HepG2 (cell line): Measurements from ENCODE around the gene AKT3. TPM values are rescaled to one million over a fixed set of nuclear protein-coding genes. Genes with fewer than 3 reads are reported as not detected.

Source experiments
- ATAC-seq: fragments of 200-7000 bp; cut with Tn5 transposase; 3 replicates; pipeline ENCODE4 v1.9.1; 2020; ENCODE audit warnings: mild to moderate bottlenecking, moderate library complexity
- BruUV-seq: library from RNA; stranded (reverse); fragments of 400-500 nt; replicated peaks from 2 replicates; lab custom pipeline; 2021; lab: Mats Ljungman, UMichigan
- CTCF ChIA-PET: fragments of 300-600 bp; formaldehyde crosslinking; extraction: SDS; loops from one replicate; lab custom pipeline; 2021; ENCODE audit warnings: low total read pairs, inconsistent platforms, low intra/inter-chr PET ratio; lab: Yijun Ruan, JAX
- POLR2A ChIA-PET: fragments of 350-600 bp; sonication (Branson Sonifier 250); formaldehyde crosslinking; loops from one replicate; lab custom pipeline; 2020; ENCODE audit warnings: antibody characterized with exemption, inconsistent platforms; lab: Yijun Ruan, JAX
- DNase-seq: peaks from one replicate; pipeline ENCODE4 v3.0.0-alpha.2; 2015; ENCODE audit warnings: low spot score
- FAIRE-seq: peaks from 3 replicates; lab custom pipeline; 2011; peaks lifted over from hg19 to GRCh38; lab: Jason Lieb, UNC
- H2AFZ ChIP-seq: one replicate; pipeline ENCODE4 v1.6.1; 2011; ENCODE audit warnings: low read length, inconsistent platforms
- H3K27ac ChIP-seq: fragments of 300-600 bp; 3 replicates; pipeline ENCODE4 v1.8.0; 2011; ENCODE audit warnings: mixed run types, mild to moderate bottlenecking, mixed read lengths, low read length, inconsistent platforms; ENCODE audit not compliant: insufficient read depth; ENCODE audit errors: extremely low read length
- H3K27me3 ChIP-seq, 2 experiments: fragments of 200-600 bp in 1 of 2; 2 replicates in 1 of 2; 3 replicates in 1 of 2; pipeline versions ENCODE4 v1.6.0 to v1.8.0; 2011; ENCODE audit warnings: low read length in 2 of 2, mild to moderate bottlenecking in 2 of 2, moderate library complexity in 2 of 2, inconsistent platforms in 1 of 2; ENCODE audit not compliant: insufficient read depth in 2 of 2, control insufficient read depth in 1 of 2
- H3K36me3 ChIP-seq, 2 experiments: fragments of 200-600 bp in 1 of 2; replicated peaks in 1 of 2; 2 replicates in 1 of 2; 3 replicates in 1 of 2; pipeline versions ENCODE4 v1.5.1 to v1.8.0; 2011; ENCODE audit warnings: low read length in 2 of 2, inconsistent platforms in 1 of 2; ENCODE audit not compliant: insufficient read depth in 2 of 2, control insufficient read depth in 1 of 2
- H3K4me1 ChIP-seq: 2 replicates; pipeline ENCODE4 v1.5.1; 2012; ENCODE audit warnings: low read length, inconsistent platforms; ENCODE audit not compliant: insufficient read depth
- H3K4me2 ChIP-seq: 2 replicates; pipeline ENCODE4 v1.6.0; 2011; ENCODE audit warnings: low read depth, low read length, inconsistent platforms
- H3K4me3 ChIP-seq, 3 experiments: fragments of 200-600 bp in 1 of 3; sonication (generic), shearing (Covaris generic) in 1 of 3; replicated peaks in 1 of 3; 2 replicates each; pipeline ENCODE4 v1.5.1; 2011 to 2016; ENCODE audit warnings: low read length in 3 of 3, inconsistent platforms in 2 of 3, low read depth in 2 of 3, mild to moderate bottlenecking in 2 of 3, control low read depth in 1 of 3, mixed read lengths in 1 of 3; ENCODE audit not compliant: insufficient read depth in 1 of 3
- H3K79me2 ChIP-seq: one replicate; pipeline ENCODE4 v1.6.1; 2011; ENCODE audit warnings: low read length, inconsistent platforms; ENCODE audit not compliant: insufficient read depth
- H3K9ac ChIP-seq: 2 replicates; pipeline ENCODE4 v1.6.0; 2011; ENCODE audit warnings: mild to moderate bottlenecking, low read depth, low read length, inconsistent platforms; ENCODE audit not compliant: insufficient read depth
- H3K9me3 ChIP-seq: 2 replicates; pipeline ENCODE4 v1.5.1; 2012; ENCODE audit warnings: mild to moderate bottlenecking, low read length
- H4K20me1 ChIP-seq: 2 replicates; pipeline ENCODE4 v1.6.0; 2011; ENCODE audit warnings: inconsistent platforms, mild to moderate bottlenecking, low read length, moderate library complexity; ENCODE audit not compliant: insufficient read depth
- DDIT3 ChIP-seq: sonication (generic); formaldehyde crosslinking; IDR thresholded peaks from 2 replicates; pipeline ENCODE4 v1.4.0; 2020; ENCODE audit warnings: mild to moderate bottlenecking, missing genetic modification reagents
- HNRNPK ChIP-seq: fragments of 200-400 bp; formaldehyde crosslinking; IDR thresholded peaks from 2 replicates; pipeline ENCODE4 v1.6.1; 2018; ENCODE audit warnings: low read length, low read depth, moderate library complexity, mild to moderate bottlenecking; ENCODE audit not compliant: poor library complexity, severe bottlenecking
- IRF1 ChIP-seq: sonication (generic); formaldehyde crosslinking; IDR thresholded peaks from 2 replicates; pipeline ENCODE4 v1.4.0; 2020; ENCODE audit warnings: low read depth, mild to moderate bottlenecking, missing genetic modification reagents
- IRF2 ChIP-seq: IDR thresholded peaks from 2 replicates; pipeline ENCODE4 v1.6.1; 2018; ENCODE audit warnings: missing genetic modification reagents, missing compliant biosample characterization
- JARID2 ChIP-seq: sonication (generic); formaldehyde crosslinking; IDR thresholded peaks from 2 replicates; pipeline ENCODE4 v1.8.1; 2023; ENCODE audit warnings: missing genetic modification reagents, inconsistent platforms; ENCODE audit not compliant: insufficient replicate concordance
- NBN ChIP-seq: fragments of 450-650 bp; conservative IDR thresholded peaks from 2 replicates; pipeline ENCODE4 v1.6.1; 2017
- U2AF1 ChIP-seq: fragments of 200-400 bp; formaldehyde crosslinking; optimal IDR thresholded peaks from 2 replicates; pipeline ENCODE3; 2017; ENCODE audit warnings: mild to moderate bottlenecking, low read depth, low read length
- ZHX2 ChIP-seq, 2 experiments: sonication (generic) in 1 of 2; formaldehyde crosslinking in 1 of 2; IDR thresholded peaks; 2 replicates each; pipeline versions ENCODE4 v1.6.1 to v1.9.0; 2014 to 2022; ENCODE audit warnings: antibody characterized with exemption in 1 of 2, borderline replicate concordance in 1 of 2, inconsistent platforms in 1 of 2, low read depth in 1 of 2, missing genetic modification reagents in 1 of 2
- ZNF761 ChIP-seq: sonication (generic); formaldehyde crosslinking; conservative IDR thresholded peaks from 2 replicates; pipeline ENCODE4 v1.4.0; 2020; ENCODE audit warnings: mild to moderate bottlenecking, missing genetic modification reagents
- ZNF784 ChIP-seq: sonication (generic); formaldehyde crosslinking; IDR thresholded peaks from 2 replicates; pipeline ENCODE4 v1.5.1; 2020; ENCODE audit warnings: missing genetic modification reagents, mild to moderate bottlenecking, borderline replicate concordance
- ZSCAN29 ChIP-seq: sonication (generic); formaldehyde crosslinking; conservative IDR thresholded peaks from 2 replicates; pipeline ENCODE4 v1.4.0; 2020; ENCODE audit warnings: mild to moderate bottlenecking, missing genetic modification reagents
- WGBS: methylation state at CpG from one replicate; pipeline ENCODE4 v1.1.6; 2017; ENCODE audit warnings: low lambda C conversion rate; 5-methylcytosine and 5-hydroxymethylcytosine counted together
- in situ Hi-C: cut with HindIII; loops from 2 replicates; pipeline ENCODE4 v1.10.0; 2017; ENCODE audit warnings: low pct_unique_long_range_greater_than_20kb; ENCODE audit not compliant: extremely low pct_ligation_motif_present
- intact Hi-C: fragments of 100-400 bp; cut with micrococcal nuclease; formaldehyde crosslinking; loops from one replicate; pipeline ENCODE4 v1.10.0; 2022; ENCODE audit not compliant: unreplicated experiment
- polyA plus RNA-seq, 8 experiments: library from polyadenylated mRNA; depleted of rRNA in 3 of 8; stranded (reverse) in 7 of 8; unstranded in 1 of 8; fragments of >200 nt; fragmentation: Illumina TruSeq in 4 of 8; extraction: Trizol in 4 of 8; gene quantifications; 2 replicates each; pipeline versions ENCODE4 v1.2.1 to v1.2.3, GENCODE V29; 2011 to 2016; ENCODE audit warnings: low read depth in 4 of 8, missing spikeins in 1 of 8, mixed read lengths in 1 of 8; ENCODE audit not compliant: insufficient read depth in 1 of 8
- total RNA-seq, 5 experiments: library from RNA; depleted of rRNA; stranded (reverse); fragments of >200 nt; fragmentation: Illumina TruSeq; extraction: Trizol; gene quantifications; 2 replicates each; pipeline ENCODE4 v1.2.3, GENCODE V29; 2016; ENCODE audit warnings: low read depth in 1 of 5

AKT3 gene
- total and polyA plus RNA-seq, 2 of the 13 experiments (the other 11 are each of a cell fraction or from before 2014, with no cell fraction given): 0.07 TPM

- 46% methylated on average over 12 of the region's 12 CpGs for WGBS
- no peak overlapping the region for H3K27ac ChIP-seq
- no peak for DNase-seq
- no peak for TF ChIP-seq HNRNPK
- TF ChIP-seq JARID2: no peak
- TF ChIP-seq ZNF784: no peak
- no peak for TF ChIP-seq U2AF1
- TF ChIP-seq IRF2 (CRISPR knock-in tag): no peak
- TF ChIP-seq NBN: no peak
- TF ChIP-seq DDIT3 (CRISPR knock-in tag): no peak
- TF ChIP-seq ZNF761 (CRISPR knock-in tag): no peak
- no peak for TF ChIP-seq ZHX2 (IDR thresholded peaks at IDR 0.05; ENCODE audit: low read depth)
- TF ChIP-seq ZHX2 (CRISPR knock-in tag; IDR thresholded peaks at IDR 0.05; ENCODE audit: borderline replicate concordance): no peak
- TF ChIP-seq ZSCAN29 (CRISPR knock-in tag): no peak
- TF ChIP-seq IRF1 (CRISPR knock-in tag): no peak
- TF ChIP-seq, all 625 proteins: peak for 0
- ChIA-PET POLR2A (no interaction called here), CTCF (no interaction called here)
- intact Hi-C loops (no loop called here), in situ Hi-C loops (no loop called here)
- H3K79me2 ChIP-seq: no peaks in the 10 kb centered on the region
- no peak overlapping the region for H2AFZ ChIP-seq
- H3K4me3 ChIP-seq: no peak overlapping the region
- no peaks in the 10 kb centered on the region for H3K27me3 ChIP-seq
- BruUV-seq: no TSS peak
- no peak overlapping the region for H3K4me2 ChIP-seq
- no peaks in the 10 kb centered on the region for H4K20me1 ChIP-seq
- no peaks in the 10 kb centered on the region for H3K36me3 ChIP-seq
- no peak overlapping the region for H3K9ac ChIP-seq
- peaks cover 5% of the 10 kb centered on the region for H3K9me3 ChIP-seq
- no peaks in the 10 kb centered on the region for H3K4me1 ChIP-seq
- ATAC-seq (no peak), FAIRE-seq (no peak)
Observed at GRCh38 chr1:243587285-243587684, 262.8 kb downstream of the AKT3 start.
